CD14-positive monocyte (primary cell): ENCODE results near the gene GPR75. TPM values are rescaled to one million over a fixed set of nuclear protein-coding genes. Genes with fewer than 3 reads are reported as not detected.

ENCODE experiments used
- DNase-seq, 3 donors: peaks; one replicate each; pipeline ENCODE4 v3.0.0-alpha.2; 2011 to 2022
- H2AFZ ChIP-seq: 2 replicates; pipeline ENCODE4 v1.6.0; 2012; ENCODE audit warnings: mild to moderate bottlenecking, low read depth, low read length, inconsistent platforms; ENCODE audit not compliant: insufficient read depth, poor library complexity, severe bottlenecking
- H3K27ac ChIP-seq, 2 donors: 1 replicate in 1 of 2; 2 replicates in 1 of 2; pipeline ENCODE4 v1.5.1; 2012 to 2013; ENCODE audit warnings: low read length in 2 of 2, control low read depth in 1 of 2, inconsistent platforms in 1 of 2, low read depth in 1 of 2, mild to moderate bottlenecking in 1 of 2
- H3K27me3 ChIP-seq, 2 donors: one replicate each; pipeline versions ENCODE4 v1.6.0 to v1.6.1; 2011 to 2013; ENCODE audit warnings: low read length in 2 of 2; ENCODE audit not compliant: control insufficient read depth in 2 of 2, insufficient read depth in 2 of 2
- H3K36me3 ChIP-seq, 2 donors: replicated peaks in 1 of 2; 1 replicate in 1 of 2; 2 replicates in 1 of 2; pipeline versions ENCODE4 v1.5.1 to v1.6.1; 2012 to 2013; ENCODE audit warnings: low read length in 2 of 2, control low read depth in 1 of 2, inconsistent platforms in 1 of 2, mild to moderate bottlenecking in 1 of 2; ENCODE audit not compliant: insufficient read depth in 2 of 2, control insufficient read depth in 1 of 2
- H3K4me1 ChIP-seq, 2 donors: 1 replicate in 1 of 2; 2 replicates in 1 of 2; pipeline versions ENCODE4 v1.5.1 to v1.6.1; 2012 to 2013; ENCODE audit warnings: low read length in 2 of 2, control low read depth in 1 of 2, inconsistent platforms in 1 of 2, mild to moderate bottlenecking in 1 of 2, moderate library complexity in 1 of 2; ENCODE audit not compliant: insufficient read depth in 2 of 2, control insufficient read depth in 1 of 2
- H3K4me2 ChIP-seq: replicated peaks from 2 replicates; pipeline ENCODE3; 2012; ENCODE audit warnings: low read length, moderate library complexity, mild to moderate bottlenecking; ENCODE audit not compliant: poor library complexity, severe bottlenecking; ENCODE audit errors: extremely low read depth
- H3K4me3 ChIP-seq, 3 experiments: fragments of 200-600 bp in 1 of 3; sonication (generic) in 1 of 3; replicated peaks in 1 of 3; 1 replicate in 2 of 3; 2 replicates in 1 of 3; pipeline ENCODE4 v1.5.1; 2011 to 2013; ENCODE audit warnings: low read length in 3 of 3, mild to moderate bottlenecking in 3 of 3, control low read depth in 2 of 3, low read depth in 2 of 3, inconsistent platforms in 1 of 3, moderate library complexity in 1 of 3
- H3K79me2 ChIP-seq: 2 replicates; pipeline ENCODE4 v1.6.0; 2012; ENCODE audit warnings: mild to moderate bottlenecking, control low read depth, inconsistent platforms, low read length, moderate library complexity; ENCODE audit not compliant: insufficient read depth
- H3K9ac ChIP-seq: 2 replicates; pipeline ENCODE4 v1.6.0; 2017; ENCODE audit warnings: low read length, mild to moderate bottlenecking; ENCODE audit not compliant: insufficient read depth, poor library complexity, severe bottlenecking
- H3K9me3 ChIP-seq, 2 donors: replicated peaks in 1 of 2; 1 replicate in 1 of 2; 2 replicates in 1 of 2; pipeline versions ENCODE4 v1.5.1 to v1.6.1; 2012 to 2013; ENCODE audit warnings: low read length in 2 of 2, control low read depth in 1 of 2; ENCODE audit not compliant: control insufficient read depth in 1 of 2, insufficient read depth in 1 of 2
- H4K20me1 ChIP-seq: 2 replicates; pipeline ENCODE4 v1.6.0; 2012; ENCODE audit warnings: mild to moderate bottlenecking, low read length, control low read depth, moderate library complexity; ENCODE audit not compliant: insufficient read depth
- H3K27ac Mint-ChIP-seq, 7 donors: one replicate each; pipeline ENCODE4 v1.8.0; 2020; ENCODE audit warnings: mild to moderate bottlenecking in 7 of 7, mixed read lengths in 7 of 7, moderate library complexity in 6 of 7, inconsistent platforms in 2 of 7
- H3K27me3 Mint-ChIP-seq, 3 donors: one replicate each; pipeline ENCODE4 v1.8.0; 2021 to 2022; ENCODE audit warnings: low read depth in 3 of 3, mild to moderate bottlenecking in 3 of 3, mixed read lengths in 3 of 3, moderate library complexity in 3 of 3, inconsistent platforms in 1 of 3
- H3K36me3 Mint-ChIP-seq, 2 donors: one replicate each; pipeline ENCODE4 v1.8.0; 2020; ENCODE audit warnings: mixed read lengths in 2 of 2, inconsistent platforms in 1 of 2, mild to moderate bottlenecking in 1 of 2
- H3K4me1 Mint-ChIP-seq: one replicate; pipeline ENCODE4 v1.8.0; 2020; ENCODE audit warnings: mild to moderate bottlenecking, mixed read lengths
- H3K4me3 Mint-ChIP-seq, 2 donors: one replicate each; pipeline ENCODE4 v1.8.0; 2020; ENCODE audit warnings: mild to moderate bottlenecking in 2 of 2, mixed read lengths in 2 of 2, moderate library complexity in 1 of 2
- H3K9me3 Mint-ChIP-seq, 7 donors: one replicate each; pipeline ENCODE4 v1.8.0; 2020 to 2022; ENCODE audit warnings: mixed read lengths in 7 of 7, mild to moderate bottlenecking in 6 of 7, moderate library complexity in 6 of 7, inconsistent platforms in 2 of 7
- WGBS: methylation state at CpG from one replicate; pipeline ENCODE4 v1.1.5; 2013; ENCODE audit warnings: missing lambda C conversion rate; ENCODE audit not compliant: insufficient coverage; 5-methylcytosine and 5-hydroxymethylcytosine counted together
- intact Hi-C, 2 donors: fragments of 100-400 bp; cut with micrococcal nuclease; formaldehyde crosslinking; loops; one replicate each; pipeline versions ENCODE4 v1.15.0 to v1.15.1; 2023
- polyA plus RNA-seq, 3 donors: library from polyadenylated mRNA; depleted of rRNA in 1 of 3; unstranded in 2 of 3; stranded (reverse) in 1 of 3; fragments of 300-500 nt in 2 of 3; fragments of >200 nt in 1 of 3; fragmentation: Illumina TruSeq in 2 of 3; gene quantifications; 1 replicate in 2 of 3; 2 replicates in 1 of 3; pipeline ENCODE4 v1.2.3, GENCODE V29; 2012 to 2021
- TF ChIP-seq, protein P1 (sequence below): fragments of 200-600 bp; IDR thresholded peaks from one replicate; pipeline ENCODE4 v1.8.0; 2022; ENCODE audit warnings: antibody characterized with exemption, mild to moderate bottlenecking

The GPR75 gene
- polyA plus RNA-seq, 3 donors: 2.2 TPM; not detected in 2

DNA sequence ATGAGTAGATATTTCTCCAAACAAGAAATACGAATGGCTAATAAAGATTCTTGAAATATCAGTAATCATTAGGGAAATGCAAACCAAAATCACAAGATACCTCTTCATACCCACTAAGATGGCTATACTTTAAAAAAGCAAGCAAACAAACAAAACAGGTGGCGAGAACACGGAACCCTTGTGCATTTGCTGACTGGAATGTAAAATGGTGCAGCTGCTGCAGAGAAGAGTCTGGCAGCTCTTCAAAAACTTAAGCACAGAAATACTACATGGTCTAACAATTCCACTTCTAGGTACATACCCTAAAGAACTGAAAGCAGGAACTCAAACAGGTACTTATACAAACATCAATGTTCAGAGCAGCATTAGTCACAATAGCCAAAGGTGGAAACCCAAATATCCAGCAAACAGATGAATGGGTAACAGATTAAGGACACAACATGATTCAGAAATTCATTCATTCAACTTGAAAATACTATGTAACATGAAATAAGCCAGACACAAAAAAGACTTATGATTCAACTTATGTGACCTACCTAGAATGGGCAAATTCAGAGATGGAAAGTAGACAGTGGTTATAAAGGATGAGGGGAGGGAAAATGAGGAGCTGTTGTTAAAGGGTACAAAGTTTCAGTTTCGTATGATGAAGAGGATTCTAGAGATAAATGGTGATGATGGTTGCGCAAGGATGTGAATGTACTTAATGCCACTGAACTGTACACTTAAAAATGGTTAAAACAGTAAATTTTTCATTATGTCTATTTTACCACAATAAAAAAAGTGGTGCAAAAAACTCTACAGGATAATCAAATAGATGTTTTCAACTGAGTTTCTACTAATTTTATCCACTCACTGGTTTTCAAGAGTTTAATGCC is 26.9 kb upstream of the GPR75 start:
- H3K27me3 Mint-ChIP-seq: peaks cover 0 to 2% (median 0%) of the 10 kb centered on the region in 3 donors
- H3K27me3 ChIP-seq: no peaks in the 10 kb centered on the region
- no peak overlapping the region for H3K9ac ChIP-seq
- no peaks in the 10 kb centered on the region for H3K4me1 ChIP-seq
- 100% methylated on average over 1 of the region's 5 CpGs for WGBS
- no peak overlapping the region for H3K27ac Mint-ChIP-seq
- no peak overlapping the region for H3K4me2 ChIP-seq
- intact Hi-C loops: loop anchor here in 1 of 2 donors (10.0 kb wide), 1 partner anchor 48 kb away; no protein-coding TSS in a partner anchor
- H2AFZ ChIP-seq: no peak overlapping the region
- TF ChIP-seq, protein P1, sequence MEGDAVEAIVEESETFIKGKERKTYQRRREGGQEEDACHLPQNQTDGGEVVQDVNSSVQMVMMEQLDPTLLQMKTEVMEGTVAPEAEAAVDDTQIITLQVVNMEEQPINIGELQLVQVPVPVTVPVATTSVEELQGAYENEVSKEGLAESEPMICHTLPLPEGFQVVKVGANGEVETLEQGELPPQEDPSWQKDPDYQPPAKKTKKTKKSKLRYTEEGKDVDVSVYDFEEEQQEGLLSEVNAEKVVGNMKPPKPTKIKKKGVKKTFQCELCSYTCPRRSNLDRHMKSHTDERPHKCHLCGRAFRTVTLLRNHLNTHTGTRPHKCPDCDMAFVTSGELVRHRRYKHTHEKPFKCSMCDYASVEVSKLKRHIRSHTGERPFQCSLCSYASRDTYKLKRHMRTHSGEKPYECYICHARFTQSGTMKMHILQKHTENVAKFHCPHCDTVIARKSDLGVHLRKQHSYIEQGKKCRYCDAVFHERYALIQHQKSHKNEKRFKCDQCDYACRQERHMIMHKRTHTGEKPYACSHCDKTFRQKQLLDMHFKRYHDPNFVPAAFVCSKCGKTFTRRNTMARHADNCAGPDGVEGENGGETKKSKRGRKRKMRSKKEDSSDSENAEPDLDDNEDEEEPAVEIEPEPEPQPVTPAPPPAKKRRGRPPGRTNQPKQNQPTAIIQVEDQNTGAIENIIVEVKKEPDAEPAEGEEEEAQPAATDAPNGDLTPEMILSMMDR: no peak
- no peaks in the 10 kb centered on the region for H3K9me3 ChIP-seq
- no peak overlapping the region for H3K27ac ChIP-seq
- no peak for DNase-seq
- no peak overlapping the region for H3K4me3 ChIP-seq
- no peaks in the 10 kb centered on the region for H3K4me1 Mint-ChIP-seq
- no peaks in the 10 kb centered on the region for H3K9me3 Mint-ChIP-seq
- H3K79me2 ChIP-seq: no peaks in the 10 kb centered on the region
- H3K36me3 ChIP-seq: peaks cover 89 to 96% of the 10 kb centered on the region in 2 donors
- no peaks in the 10 kb centered on the region for H4K20me1 ChIP-seq
- no peak overlapping the region for H3K4me3 Mint-ChIP-seq
- H3K36me3 Mint-ChIP-seq: peaks cover 81 to 91% of the 10 kb centered on the region in 2 donors

DNA sequence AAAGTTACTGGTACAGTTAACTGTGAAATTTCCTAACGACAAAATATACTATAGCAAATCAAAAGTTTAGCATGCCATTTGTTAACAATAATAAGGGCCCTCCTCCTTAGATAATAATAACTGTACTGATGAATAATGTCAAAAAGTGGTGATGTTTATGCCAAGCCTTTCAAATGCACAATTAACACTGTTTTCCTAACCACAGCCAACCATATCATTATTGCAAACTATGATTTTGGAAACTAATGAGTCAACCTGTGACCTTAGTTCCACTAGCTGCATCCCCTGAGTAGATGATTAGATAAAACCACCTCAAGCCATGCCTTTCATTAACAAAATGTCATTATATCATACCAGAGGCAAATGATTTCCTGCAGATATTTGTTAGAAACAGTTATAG is 25.1 kb upstream of the GPR75 start:
- Histone ChIP-seq H3K9me3 (no peaks in the 10 kb centered on the region), H4K20me1 (no peaks in the 10 kb centered on the region), H3K79me2 (no peaks in the 10 kb centered on the region), H3K4me2 (no peak overlapping the region), H3K9ac (no peak overlapping the region), H2AFZ (no peak overlapping the region), H3K4me1 (no peaks in the 10 kb centered on the region), H3K27ac (no peak overlapping the region), H3K4me3 (no peak overlapping the region), H3K36me3 (peaks cover 83 to 96% of the 10 kb centered on the region in 2 donors), H3K27me3 (no peaks in the 10 kb centered on the region)
- intact Hi-C loops: loop anchor here in 1 of 2 donors (10.0 kb wide), 1 partner anchor 50 kb away; no protein-coding TSS in a partner anchor
- no peak for DNase-seq
- Mint-ChIP-seq H3K27me3 (no peaks in the 10 kb centered on the region), H3K4me1 (no peaks in the 10 kb centered on the region), H3K9me3 (no peaks in the 10 kb centered on the region), H3K36me3 (peaks cover 75 to 90% of the 10 kb centered on the region in 2 donors), H3K27ac (no peak overlapping the region), H3K4me3 (no peak overlapping the region)
- TF ChIP-seq, protein P1: no peak
- no CpG with 5 or more reads among the region's 1 CpG for WGBS
